HCT116 (cell line): Measurements from ENCODE around the gene LRRC72. TPM values are rescaled to one million over a fixed set of nuclear protein-coding genes. Genes with fewer than 3 reads are reported as not detected.
"Not testable (repeated sequence)": the region's sequence is repeated elsewhere in the genome, so short reads cannot be mapped to it uniquely, and the experiment has no call there.

Experiments
- ATAC-seq: fragments of 200-7000 bp; cut with Tn5 transposase; 2 replicates; pipeline ENCODE4 v1.9.1; 2020; ENCODE audit warnings: mild to moderate bottlenecking, moderate library complexity
- BruUV-seq: library from RNA; stranded (reverse); fragments of 400-500 nt; replicated peaks from 2 replicates; lab custom pipeline; 2021; lab: Mats Ljungman, UMichigan
- CTCF ChIA-PET: fragments of 300-600 bp; sonication (Branson Sonifier 250); formaldehyde crosslinking; loops from one replicate; lab custom pipeline; 2021; ENCODE audit warnings: antibody characterized with exemption; lab: Charles Lee
- POLR2A ChIA-PET: fragments of 300-600, 350-600 bp; sonication (Branson Sonifier 250); formaldehyde crosslinking; loops from one replicate; lab custom pipeline; 2021; ENCODE audit warnings: antibody characterized with exemption; lab: Charles Lee
- RAD21 ChIA-PET, 2 experiments: fragments of 300-600 bp; sonication (Branson Sonifier 250); formaldehyde crosslinking; loops; one replicate each; lab custom pipeline; 2023; ENCODE audit warnings: low total read pairs in 2 of 2; ENCODE audit not compliant: uncharacterized antibody in 2 of 2, unreplicated experiment in 2 of 2, low non-redundant PET in 1 of 2; lab: Charles Lee
- DNase-seq: peaks from one replicate; pipeline ENCODE4 v3.0.0-alpha.2; 2010; ENCODE audit warnings: low read depth, low spot score
- H2AFZ ChIP-seq: fragments of 200-600 bp; shearing (Covaris generic), sonication (generic); 2 replicates; pipeline ENCODE4 v1.6.1; 2017; ENCODE audit warnings: low read depth, mixed run types, mixed read lengths, antibody characterized with exemption, low read length; ENCODE audit not compliant: poor library complexity, severe bottlenecking
- H3K27ac ChIP-seq: 2 replicates; pipeline ENCODE4 v1.5.1; 2012; ENCODE audit warnings: low read depth, low read length
- H3K27me3 ChIP-seq: fragments of 200-600 bp; sonication (generic); 2 replicates; pipeline ENCODE4 v1.6.1; 2016; ENCODE audit warnings: mixed run types, low read length, mixed read lengths; ENCODE audit not compliant: insufficient read depth
- H3K36me3 ChIP-seq, 2 experiments: fragments of 200-500 bp in 1 of 2; fragments of 200-600 bp in 1 of 2; sonication (Bioruptor generic) in 1 of 2; sonication (generic) in 1 of 2; 2 replicates each; pipeline versions ENCODE4 v1.5.1 to v1.6.1; 2014 to 2016; ENCODE audit warnings: low read length in 2 of 2, inconsistent platforms in 1 of 2, mixed read lengths in 1 of 2, mixed run types in 1 of 2; ENCODE audit not compliant: insufficient read depth in 2 of 2, control insufficient read depth in 1 of 2
- H3K4me1 ChIP-seq, 2 experiments: fragments of 200-600 bp in 1 of 2; sonication (generic) in 1 of 2; 2 replicates each; pipeline versions ENCODE4 v1.5.1 to v1.6.1; 2012 to 2017; ENCODE audit warnings: low read length in 2 of 2, inconsistent platforms in 1 of 2, mild to moderate bottlenecking in 1 of 2, mixed read lengths in 1 of 2, mixed run types in 1 of 2, moderate library complexity in 1 of 2; ENCODE audit not compliant: insufficient read depth in 2 of 2, control insufficient read depth in 1 of 2
- H3K4me2 ChIP-seq: fragments of 200-600 bp; sonication (generic); 2 replicates; pipeline ENCODE4 v1.6.1; 2017; ENCODE audit warnings: mixed run types, low read length, mixed read lengths
- H3K4me3 ChIP-seq, 2 experiments: fragments of 200-600 bp in 1 of 2; sonication (generic) in 1 of 2; replicated peaks in 1 of 2; 2 replicates each; pipeline ENCODE4 v1.5.1; 2011 to 2016; ENCODE audit warnings: low read length in 2 of 2, control low read depth in 1 of 2, low read depth in 1 of 2, mild to moderate bottlenecking in 1 of 2, mixed read lengths in 1 of 2, mixed run types in 1 of 2
- H3K79me2 ChIP-seq: fragments of 200-600 bp; sonication (generic); 2 replicates; pipeline ENCODE4 v1.6.1; 2017; ENCODE audit warnings: mild to moderate bottlenecking, mixed run types, low read length, moderate library complexity, mixed read lengths; ENCODE audit not compliant: insufficient read depth
- H3K9ac ChIP-seq: fragments of 200-600 bp; sonication (generic); 2 replicates; pipeline ENCODE4 v1.6.1; 2016; ENCODE audit warnings: low read length, mixed read lengths
- H3K9me2 ChIP-seq: fragments of 200-600 bp; sonication (generic), shearing (Covaris generic); 2 replicates; pipeline ENCODE4 v1.6.1; 2017; ENCODE audit warnings: mixed run types, mild to moderate bottlenecking, moderate library complexity; ENCODE audit not compliant: insufficient read depth
- H3K9me3 ChIP-seq, 2 experiments: fragments of 200-500 bp in 1 of 2; fragments of 200-600 bp in 1 of 2; sonication (Bioruptor generic) in 1 of 2; sonication (generic) in 1 of 2; 2 replicates each; pipeline ENCODE4 v1.6.1; 2014 to 2017; ENCODE audit warnings: low read length in 2 of 2, mixed read lengths in 2 of 2, inconsistent platforms in 1 of 2, low read depth in 1 of 2, mild to moderate bottlenecking in 1 of 2, mixed run types in 1 of 2, moderate library complexity in 1 of 2; ENCODE audit not compliant: control insufficient read depth in 1 of 2, insufficient read depth in 1 of 2
- H4K20me1 ChIP-seq: fragments of 200-600 bp; sonication (generic), shearing (Covaris generic); 2 replicates; pipeline ENCODE4 v1.6.1; 2017; ENCODE audit warnings: mixed run types, mild to moderate bottlenecking, moderate library complexity; ENCODE audit not compliant: insufficient read depth
- ATF3 ChIP-seq: IDR thresholded peaks from 2 replicates; pipeline ENCODE4 v1.6.1; 2012
- CEBPB ChIP-seq: IDR thresholded peaks from 2 replicates; pipeline ENCODE4 v1.6.1; 2012; ENCODE audit warnings: low read depth
- EGR1 ChIP-seq: IDR thresholded peaks from 2 replicates; pipeline ENCODE4 v1.6.1; 2012; ENCODE audit warnings: low read depth
- ELF1 ChIP-seq: IDR thresholded peaks from 2 replicates; pipeline ENCODE4 v1.6.1; 2012; ENCODE audit warnings: low read depth, borderline replicate concordance
- EZH2 ChIP-seq: fragments of 200-600 bp; sonication (generic); IDR thresholded peaks from 2 replicates; pipeline ENCODE4 v1.6.1; 2017; ENCODE audit warnings: antibody characterized with exemption, mixed run types
- REST ChIP-seq: IDR thresholded peaks from 2 replicates; pipeline ENCODE4 v1.6.1; 2012; ENCODE audit warnings: low read depth
- SRF ChIP-seq: IDR thresholded peaks from 2 replicates; pipeline ENCODE4 v1.6.1; 2012; ENCODE audit warnings: low read depth
- YY1 ChIP-seq: IDR thresholded peaks from 2 replicates; pipeline ENCODE4 v1.6.1; 2011; ENCODE audit warnings: low read length, low read depth, moderate library complexity, mild to moderate bottlenecking; ENCODE audit not compliant: insufficient replicate concordance; ENCODE audit errors: extremely low read depth
- ZBTB33 ChIP-seq: IDR thresholded peaks from 2 replicates; pipeline ENCODE4 v1.6.1; 2011; ENCODE audit warnings: mild to moderate bottlenecking, low read length, moderate library complexity; ENCODE audit not compliant: insufficient replicate concordance; ENCODE audit errors: extremely low read depth
- ZFX ChIP-seq: fragments of 450-650 bp; IDR thresholded peaks from 2 replicates; pipeline ENCODE4 v1.6.1; 2017
- intact Hi-C: fragments of 100-400 bp; cut with micrococcal nuclease; formaldehyde crosslinking; loops from 2 replicates; pipeline ENCODE4 v1.10.0; 2022
- total RNA-seq: library from RNA; stranded (reverse); gene quantifications from one replicate; pipeline ENCODE4 v1.2.1, GENCODE V29; 2021; ENCODE audit not compliant: unreplicated experiment

Gene LRRC72
- total RNA-seq, 1 experiment from 2014 or later = not detected

- no peak for TF ChIP-seq ZBTB33
- TF ChIP-seq CEBPB = no peak
- no peak for TF ChIP-seq ATF3
- no peak for TF ChIP-seq REST
- TF ChIP-seq ZFX = no peak
- TF ChIP-seq EZH2 = no peak
- TF ChIP-seq YY1 = no peak
- TF ChIP-seq SRF = no peak
- no peak for TF ChIP-seq ELF1
- no peak for TF ChIP-seq EGR1
- Histone ChIP-seq H4K20me1 (no peaks in the 10 kb centered on the region), H3K79me2 (no peaks in the 10 kb centered on the region), H3K4me1 (no peaks in the 10 kb centered on the region), H3K4me2 (no peak overlapping the region), H3K9me3 (no peaks in the 10 kb centered on the region), H2AFZ (no peak overlapping the region), H3K27ac (no peak overlapping the region), H3K36me3 (no peaks in the 10 kb centered on the region), H3K27me3 (no peaks in the 10 kb centered on the region), H3K4me3 (no peak overlapping the region), H3K9ac (no peak overlapping the region), H3K9me2 (no peaks in the 10 kb centered on the region)
- BruUV-seq = no TSS peak
- DNase-seq = no peak
- intact Hi-C loops = no loop called here
- ChIA-PET POLR2A (no interaction called here), CTCF (no interaction called here), RAD21 (no interaction called here)
- no peak for ATAC-seq
Measured at GRCh38 chr7:16504019-16504418, 22.6 kb upstream of the LRRC72 start.

- H3K9me3 ChIP-seq, H3K4me3 ChIP-seq, DNase-seq, H3K27me3 ChIP-seq, H3K9ac ChIP-seq, H2AFZ ChIP-seq, CTCF ChIA-PET, POLR2A ChIA-PET, H3K79me2 ChIP-seq, ATAC-seq, H3K27ac ChIP-seq, H4K20me1 ChIP-seq, H3K4me1 ChIP-seq, intact Hi-C loops, H3K36me3 ChIP-seq, BruUV-seq, RAD21 ChIA-PET, H3K4me2 ChIP-seq, H3K9me2 ChIP-seq: not testable (repeated sequence)
Measured at GRCh38 chr7:16506422-16506821, 20.2 kb upstream of the LRRC72 start.
